H7 (cell line): Measurements from ENCODE around the gene NDRG4. TPM values are rescaled to one million over a fixed set of nuclear protein-coding genes. Genes with fewer than 3 reads are reported as not detected.

Source experiments
- DNase-seq: peaks from one replicate; pipeline ENCODE4 v3.0.0; 2012
- H3K27me3 ChIP-seq: 2 replicates; pipeline ENCODE4 v1.6.0; 2011; ENCODE audit warnings: mild to moderate bottlenecking, low read length; ENCODE audit not compliant: control insufficient read depth, insufficient read depth
- H3K36me3 ChIP-seq: replicated peaks from 2 replicates; pipeline ENCODE4 v1.5.1; 2011; ENCODE audit warnings: low read length; ENCODE audit not compliant: control insufficient read depth, insufficient read depth
- H3K4me3 ChIP-seq: 2 replicates; pipeline ENCODE4 v1.5.1; 2011; ENCODE audit warnings: low read depth, mild to moderate bottlenecking, control low read depth, low read length, moderate library complexity; ENCODE audit not compliant: insufficient read depth
- total RNA-seq: library from RNA; depleted of rRNA; stranded (reverse); fragments of >200 nt; shearing (Covaris generic); gene quantifications from 2 replicates; pipeline ENCODE4 v1.2.3, GENCODE V29; 2014; rRNA removed

NDRG4 gene
- total RNA-seq, 1 experiment from 2014 or later = 27.6 TPM

DNA sequence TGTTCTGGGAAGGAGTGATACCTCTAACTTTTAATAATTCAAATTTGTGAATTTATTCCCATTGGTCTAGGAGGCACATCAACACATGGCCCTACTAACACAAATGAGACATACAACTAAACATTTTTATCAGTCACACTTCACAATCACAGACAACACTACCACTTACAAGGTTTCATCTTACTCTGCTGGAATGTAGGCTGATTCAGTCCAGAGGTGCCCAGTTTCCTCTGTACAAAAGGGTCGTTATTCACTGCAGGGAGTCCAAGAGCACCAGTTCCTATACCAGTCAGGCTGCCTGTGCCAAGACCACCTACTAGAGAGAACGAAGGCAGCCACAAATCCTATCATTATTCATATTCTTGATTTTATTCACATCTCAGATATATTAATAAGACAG lies 56.7 kb downstream of the NDRG4 start:
- no peak overlapping the region for H3K4me3 ChIP-seq
- DNase-seq = no peak
- peaks cover 32% of the 10 kb centered on the region for H3K36me3 ChIP-seq
- H3K27me3 ChIP-seq = no peaks in the 10 kb centered on the region

Other genes with a start within 250 kb of the NDRG4 start
- not detected in 2 replicates for gene PRSS54, start 205.1 kb upstream of the NDRG4 start, total RNA-seq
- gene GINS3, start 107.7 kb upstream of the NDRG4 start, total RNA-seq = 13.0 and 13.4 TPM in 2 replicates
- gene SETD6, start 15.4 kb downstream of the NDRG4 start, total RNA-seq = 32.2 and 39.4 TPM in 2 replicates
- gene CNOT1, start 129.7 kb downstream of the NDRG4 start, total RNA-seq = 198 and 256 TPM in 2 replicates
- gene SLC38A7, start 184.6 kb downstream of the NDRG4 start, total RNA-seq = 14.6 and 16.1 TPM in 2 replicates
- 138 and 144 TPM in 2 replicates for gene GOT2, start 234.2 kb downstream of the NDRG4 start, total RNA-seq